ENCODE results near the gene SLC25A22.

SLC25A22 gene

GRCh38 chr11:746289-747157 is 51.6 kb downstream of the SLC25A22 start:
- no peak for DNase-seq (ENCODE audit: low spot score)

GRCh38 chr11:745428-745827 is 52.7 kb downstream of the SLC25A22 start:
- no peak for DNase-seq (ENCODE audit: low spot score)

- DNase-seq (ENCODE audit: low spot score), result no peak
Measured at GRCh38 chr11:742571-743201, 55.4 kb downstream of the SLC25A22 start.

- DNase-seq (ENCODE audit: low spot score), result no peak
Measured at GRCh38 chr11:742156-742546, 55.9 kb downstream of the SLC25A22 start.
